HEK293 (cell line): ENCODE measurements around the gene THBS3.

Experiments
- CTCF ChIP-seq: fragments of 450-650 bp; formaldehyde crosslinking; IDR thresholded peaks from 2 replicates; pipeline ENCODE4 v1.5.1; 2016; ENCODE audit warnings: missing biosample characterization, missing genetic modification characterization
- MZF1 ChIP-seq: fragments of 450-650 bp; formaldehyde crosslinking; IDR thresholded peaks from 2 replicates; pipeline ENCODE4 v1.5.1; 2017; ENCODE audit warnings: missing biosample characterization, missing genetic modification characterization, borderline replicate concordance
- YY1 ChIP-seq: fragments of 450-650 bp; formaldehyde crosslinking; IDR thresholded peaks from 2 replicates; pipeline ENCODE4 v1.5.1; 2018; ENCODE audit warnings: missing biosample characterization, missing genetic modification characterization
- ZBTB21 ChIP-seq: fragments of 450-650 bp; formaldehyde crosslinking; IDR thresholded peaks from 2 replicates; pipeline ENCODE4 v1.5.1; 2017; ENCODE audit warnings: missing biosample characterization, missing genetic modification characterization
- ZNF140 ChIP-seq: fragments of 450-650 bp; formaldehyde crosslinking; IDR thresholded peaks from 2 replicates; pipeline ENCODE4 v1.5.1; 2016; ENCODE audit warnings: missing biosample characterization, missing genetic modification characterization
- ZNF174 ChIP-seq: fragments of 450-650 bp; formaldehyde crosslinking; IDR thresholded peaks from 2 replicates; pipeline ENCODE4 v1.5.0; 2017; ENCODE audit warnings: missing biosample characterization, mild to moderate bottlenecking, missing genetic modification characterization
- ZNF221 ChIP-seq: fragments of 450-650 bp; formaldehyde crosslinking; IDR thresholded peaks from 2 replicates; pipeline ENCODE4 v1.5.1; 2017; ENCODE audit warnings: missing biosample characterization, missing genetic modification characterization, borderline replicate concordance
- ZNF292 ChIP-seq: fragments of 450-650 bp; formaldehyde crosslinking; IDR thresholded peaks from 2 replicates; pipeline ENCODE4 v1.5.1; 2016; ENCODE audit warnings: low read depth, missing biosample characterization, missing genetic modification characterization, borderline replicate concordance
- ZNF639 ChIP-seq: fragments of 450-650 bp; formaldehyde crosslinking; IDR thresholded peaks from 2 replicates; pipeline ENCODE4 v1.5.1; 2016; ENCODE audit warnings: missing biosample characterization, missing genetic modification characterization
- ZNF658 ChIP-seq: fragments of 450-650 bp; formaldehyde crosslinking; IDR thresholded peaks from 2 replicates; pipeline ENCODE4; 2016; ENCODE audit warnings: missing biosample characterization, missing genetic modification characterization
- ZNF837 ChIP-seq: fragments of 450-650 bp; formaldehyde crosslinking; IDR thresholded peaks from 2 replicates; pipeline ENCODE4 v1.5.1; 2016; ENCODE audit warnings: missing biosample characterization, missing genetic modification characterization
- TF ChIP-seq, protein P1 (sequence below): fragments of 450-650 bp; formaldehyde crosslinking; IDR thresholded peaks from 2 replicates; pipeline ENCODE4 v1.5.1; 2017; ENCODE audit warnings: missing biosample characterization, missing genetic modification characterization

DNA sequence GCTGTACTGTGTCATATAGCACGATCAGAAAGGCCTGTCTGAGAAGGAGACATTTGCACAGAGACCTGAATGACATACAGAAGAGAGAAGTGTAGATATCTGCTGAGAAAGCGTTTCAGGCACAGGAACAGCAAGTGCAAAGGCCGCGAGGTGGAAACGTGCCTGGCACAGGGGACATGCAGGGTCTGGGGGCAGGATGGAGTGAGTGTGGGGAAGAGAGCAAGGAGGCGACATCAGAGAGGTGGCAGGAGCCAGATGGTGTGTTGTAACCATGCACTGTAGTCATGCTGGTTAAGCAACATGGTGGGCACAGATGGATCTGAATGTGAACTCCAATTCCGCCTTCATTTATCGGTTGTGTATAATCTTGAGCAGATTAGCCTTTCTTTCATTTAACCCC lies 47.6 kb downstream of the THBS3 start:
- TF ChIP-seq CTCF (tag by site-specific recombination), result no peak
- TF ChIP-seq, protein P1, sequence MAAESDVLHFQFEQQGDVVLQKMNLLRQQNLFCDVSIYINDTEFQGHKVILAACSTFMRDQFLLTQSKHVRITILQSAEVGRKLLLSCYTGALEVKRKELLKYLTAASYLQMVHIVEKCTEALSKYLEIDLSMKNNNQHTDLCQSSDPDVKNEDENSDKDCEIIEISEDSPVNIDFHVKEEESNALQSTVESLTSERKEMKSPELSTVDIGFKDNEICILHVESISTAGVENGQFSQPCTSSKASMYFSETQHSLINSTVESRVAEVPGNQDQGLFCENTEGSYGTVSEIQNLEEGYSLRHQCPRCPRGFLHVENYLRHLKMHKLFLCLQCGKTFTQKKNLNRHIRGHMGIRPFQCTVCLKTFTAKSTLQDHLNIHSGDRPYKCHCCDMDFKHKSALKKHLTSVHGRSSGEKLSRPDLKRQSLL, result no peak
- no peak for TF ChIP-seq ZNF221 (tag by site-specific recombination)
- no peak for TF ChIP-seq ZBTB21 (tag by site-specific recombination)
- TF ChIP-seq YY1 (tag by site-specific recombination), result no peak
- TF ChIP-seq ZNF658 (tag by site-specific recombination), result no peak
- TF ChIP-seq ZNF292, result no peak
- TF ChIP-seq ZNF174 (tag by site-specific recombination), result no peak
- TF ChIP-seq ZNF837 (tag by site-specific recombination), result no peak
- no peak for TF ChIP-seq MZF1 (tag by site-specific recombination)
- no peak for TF ChIP-seq ZNF639
- no peak for TF ChIP-seq ZNF140
